Midbrain (tissue), 1 donor: ENCODE data around the gene RPAP3.
"Not testable (repeated sequence)": the region's sequence is repeated elsewhere in the genome, so short reads cannot be mapped to it uniquely, and the experiment has no call there.

ENCODE experiments used
- DNase-seq: peaks from one replicate; lab custom pipeline; 2025; lab: John Stamatoyannopoulos, UW

Gene RPAP3

DNA sequence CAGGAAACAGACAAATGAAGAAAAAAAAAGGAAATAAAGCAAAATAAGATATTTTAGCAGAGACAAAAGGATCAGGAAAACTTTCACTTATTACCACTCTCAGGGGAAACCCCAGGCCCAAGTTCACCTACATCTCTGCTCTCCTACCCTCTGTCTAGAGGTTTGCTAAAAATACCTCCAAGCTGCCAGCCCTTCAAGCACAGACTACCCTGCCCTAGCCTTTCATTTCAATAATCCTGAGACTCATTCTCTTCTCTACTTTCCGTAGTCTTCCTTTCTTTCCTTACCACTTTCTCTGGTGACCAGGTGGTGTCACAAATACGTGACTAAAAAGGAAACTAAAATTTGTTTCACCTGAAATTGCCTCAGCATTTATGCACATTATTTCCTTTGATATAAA is 33.8 kb downstream of the RPAP3 start:
- no peak for DNase-seq

DNA sequence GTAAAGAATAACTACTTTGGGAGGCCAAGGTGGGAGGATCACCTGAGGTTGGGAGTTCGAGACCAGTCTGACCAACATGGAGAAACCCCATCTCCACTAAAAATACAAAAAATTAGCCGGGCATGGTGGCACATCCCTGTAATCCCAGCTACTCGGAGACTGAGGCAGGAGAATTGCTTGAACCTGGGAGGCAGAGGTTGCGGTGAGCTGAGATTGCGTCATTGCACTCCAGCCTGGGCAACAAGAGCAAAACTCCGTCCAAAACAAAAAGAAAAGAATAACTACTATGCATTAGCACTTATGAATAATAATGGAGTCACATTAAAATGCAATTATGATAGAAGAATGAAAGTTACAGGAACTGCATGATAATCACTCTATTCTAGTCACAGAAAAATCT is 37.9 kb downstream of the RPAP3 start:
- DNase-seq = not testable (repeated sequence)

DNA sequence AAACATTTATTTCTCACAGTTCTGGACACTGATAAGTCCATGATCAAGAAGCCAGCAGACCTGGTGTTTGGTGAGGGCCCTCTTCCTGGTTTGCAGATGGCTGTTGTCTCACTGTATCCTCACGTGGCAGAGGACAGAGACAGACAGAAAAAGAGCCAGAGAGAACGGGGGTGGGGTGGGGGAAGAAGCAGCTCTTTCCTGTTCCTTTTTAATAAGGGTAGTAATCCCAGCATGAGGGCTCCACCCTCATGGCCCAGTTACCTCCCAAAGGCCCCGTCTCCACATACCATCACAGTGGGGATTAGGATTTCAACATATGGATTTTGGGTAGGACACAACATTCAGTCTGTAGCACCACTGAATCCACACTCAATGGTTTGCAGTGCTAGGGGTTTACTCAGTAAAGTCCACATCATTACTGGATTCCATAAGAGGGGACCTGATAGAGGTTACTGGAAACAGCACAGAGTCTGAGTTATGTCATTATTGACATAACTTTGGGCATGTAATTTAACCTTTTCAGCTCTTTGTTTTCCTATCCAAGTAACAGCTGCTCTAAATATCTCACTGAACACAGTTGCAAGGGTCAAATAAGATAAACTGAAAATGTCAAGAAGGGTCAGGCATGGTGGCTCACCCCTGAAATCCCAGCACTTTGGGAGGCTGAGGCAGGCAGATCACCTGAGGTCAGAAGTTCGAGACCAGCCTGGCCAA is 53.2 kb downstream of the RPAP3 start:
- no peak for DNase-seq

GRCh38 chr12:47651368-47652254 is 54.2 kb downstream of the RPAP3 start:
- DNase-seq = peak; percentile 84

GRCh38 chr12:47650469-47650868 is 55.4 kb downstream of the RPAP3 start:
- DNase-seq = no peak

GRCh38 chr12:47649381-47649780 is 56.4 kb downstream of the RPAP3 start:
- DNase-seq = no peak

DNA sequence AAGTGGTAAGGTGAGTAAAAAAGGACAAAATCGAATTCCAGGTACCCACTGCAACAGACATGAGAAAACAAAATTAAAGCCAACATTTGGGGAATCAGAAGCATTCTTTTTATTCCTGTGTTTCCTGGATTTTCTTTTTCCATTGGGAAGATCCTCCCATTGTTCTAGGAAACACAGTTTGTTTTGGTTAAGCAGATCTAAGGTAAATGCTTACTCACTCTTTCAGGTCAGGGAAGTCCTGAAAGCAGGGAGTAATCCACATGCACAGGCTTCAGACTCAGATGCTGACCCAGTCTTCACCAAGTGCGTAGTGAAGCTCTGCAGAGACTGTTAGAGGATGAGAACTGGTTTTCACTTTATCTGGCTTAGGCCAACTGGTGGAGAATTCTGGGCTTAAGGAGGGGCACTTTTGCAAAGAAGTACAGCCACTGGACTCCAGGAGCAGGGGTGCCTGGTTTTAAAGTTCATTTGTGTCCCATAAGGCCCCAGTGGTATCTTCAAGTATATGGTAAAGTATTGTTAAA is 57.7 kb downstream of the RPAP3 start:
- DNase-seq = no peak

- DNase-seq = not testable (repeated sequence)
Observed at GRCh38 chr12:47642310-47642709, 63.5 kb downstream of the RPAP3 start.

DNA sequence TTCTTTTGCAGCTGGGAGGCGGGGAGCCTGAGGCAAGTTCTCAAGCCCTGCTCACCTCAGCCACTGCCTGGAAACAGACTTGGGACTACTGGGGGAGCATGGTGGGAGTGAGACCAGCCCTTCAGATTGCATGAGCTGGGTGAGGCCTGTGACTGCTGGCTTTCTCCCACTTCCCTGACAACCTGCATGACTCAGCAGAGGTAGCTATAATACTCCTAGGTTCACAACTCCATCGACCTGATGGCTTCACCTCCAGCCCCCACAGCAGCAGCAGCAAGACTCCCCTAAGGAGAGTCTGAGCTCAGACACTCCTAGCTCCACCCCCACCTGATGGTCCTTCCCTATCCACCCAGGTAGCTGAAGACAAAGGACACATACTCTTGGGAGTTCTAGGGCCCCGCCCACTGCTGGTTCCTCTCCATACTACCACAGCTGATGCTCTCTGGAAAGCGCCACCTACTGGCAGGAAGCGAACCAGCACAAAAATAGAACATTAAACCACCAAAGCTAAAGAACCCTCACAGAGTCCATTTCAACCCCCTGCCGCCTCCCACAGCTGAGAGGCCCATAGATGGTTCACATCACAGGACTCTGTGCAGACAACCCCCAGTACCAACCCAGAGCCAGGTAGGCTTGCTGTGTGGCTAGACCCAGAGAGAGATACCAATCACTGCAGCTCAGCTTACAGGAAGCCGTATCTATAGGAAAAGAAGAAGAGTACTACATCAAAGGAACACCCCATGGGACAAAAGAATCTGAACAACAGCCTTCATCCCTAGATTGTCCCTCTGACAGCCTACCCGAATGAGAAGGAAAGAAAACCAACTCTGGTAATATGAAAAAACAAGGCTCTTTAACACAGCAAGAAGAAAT is 68.7 kb downstream of the RPAP3 start:
- no peak for DNase-seq

DNA sequence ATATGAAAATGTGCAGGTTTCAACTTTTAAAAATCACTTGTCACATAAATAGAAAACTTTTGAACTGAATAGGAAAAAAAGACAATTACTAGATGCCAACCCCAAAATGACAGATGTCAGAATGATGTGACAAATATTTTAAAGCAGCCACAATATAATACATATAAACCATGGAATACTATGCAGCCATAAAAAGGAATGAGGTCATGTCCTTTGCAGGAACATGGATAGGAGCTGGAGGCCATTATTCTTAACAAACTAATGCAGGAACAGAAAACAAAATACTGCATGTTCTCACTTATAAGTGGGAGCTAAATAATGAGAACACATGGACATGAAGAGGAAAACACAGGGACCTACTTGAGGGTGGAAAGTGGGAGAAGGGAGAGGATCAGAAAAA is 70.1 kb downstream of the RPAP3 start:
- DNase-seq = not testable (repeated sequence)

- DNase-seq = no peak
Observed at GRCh38 chr12:47634127-47634526, 71.7 kb downstream of the RPAP3 start.

- no peak for DNase-seq
Observed at GRCh38 chr12:47621960-47622359, 83.9 kb downstream of the RPAP3 start.

DNA sequence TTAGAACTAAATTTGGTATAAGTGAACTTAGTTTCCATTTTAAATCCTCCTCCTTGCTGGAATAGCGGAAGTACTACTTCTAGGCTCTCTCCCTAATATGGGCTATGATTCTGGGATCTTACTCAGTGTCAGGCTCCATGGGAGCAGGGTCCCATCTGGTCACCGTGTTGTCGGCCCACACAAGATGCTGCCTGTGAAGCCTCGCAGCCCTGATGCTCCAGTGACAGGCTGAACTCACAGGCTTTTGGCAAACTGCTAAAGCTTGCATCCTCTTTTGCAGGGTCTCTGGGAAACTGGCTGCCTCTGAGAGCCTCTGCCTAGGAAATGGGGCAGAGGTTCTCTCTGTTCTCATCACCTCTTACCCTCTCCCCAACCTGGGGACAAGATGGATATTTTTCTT is 88.4 kb downstream of the RPAP3 start:
- DNase-seq = no peak

DNA sequence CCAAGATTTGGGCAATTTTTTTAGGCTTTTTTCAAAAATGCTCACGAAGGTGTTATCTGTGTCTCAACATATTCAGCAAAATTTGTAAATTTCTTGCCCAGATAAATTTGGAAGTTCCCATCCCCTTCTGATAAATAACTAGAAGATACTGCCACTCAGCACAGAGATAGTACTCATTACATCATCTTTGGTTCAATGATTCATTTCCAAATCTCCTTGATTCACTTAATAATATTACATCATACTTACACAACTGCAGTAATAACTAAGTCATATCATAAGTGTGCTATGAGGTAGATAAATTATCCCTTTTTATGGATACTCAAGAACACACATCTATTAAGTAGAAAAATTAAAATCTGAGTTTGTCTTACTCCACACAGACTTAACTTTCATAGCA is 89.4 kb downstream of the RPAP3 start:
- no peak for DNase-seq

- DNase-seq = no peak
Observed at GRCh38 chr12:47615711-47616110, 90.1 kb downstream of the RPAP3 start.

- DNase-seq = no peak
Observed at GRCh38 chr12:47614521-47614920, 91.3 kb downstream of the RPAP3 start.

DNA sequence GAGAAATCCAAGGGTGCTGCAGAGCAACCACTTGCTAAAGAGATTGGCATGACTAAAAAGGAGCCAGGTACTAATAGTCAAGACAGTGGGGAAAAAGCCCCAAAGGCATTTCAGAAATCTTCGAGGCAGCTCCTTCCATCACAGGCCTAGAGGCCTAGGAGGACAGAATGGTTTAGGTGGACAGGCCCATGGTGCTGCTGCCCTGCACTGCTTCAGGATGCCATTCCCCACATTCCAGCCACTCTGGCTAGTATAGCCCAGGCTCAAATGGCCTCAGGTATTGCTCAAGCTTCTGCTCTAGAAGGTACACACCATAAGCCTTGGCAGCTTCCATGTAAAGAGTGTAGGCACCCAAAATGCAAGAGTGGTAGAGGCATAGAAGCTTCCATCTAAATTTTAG is 92.9 kb downstream of the RPAP3 start:
- DNase-seq = no peak

DNA sequence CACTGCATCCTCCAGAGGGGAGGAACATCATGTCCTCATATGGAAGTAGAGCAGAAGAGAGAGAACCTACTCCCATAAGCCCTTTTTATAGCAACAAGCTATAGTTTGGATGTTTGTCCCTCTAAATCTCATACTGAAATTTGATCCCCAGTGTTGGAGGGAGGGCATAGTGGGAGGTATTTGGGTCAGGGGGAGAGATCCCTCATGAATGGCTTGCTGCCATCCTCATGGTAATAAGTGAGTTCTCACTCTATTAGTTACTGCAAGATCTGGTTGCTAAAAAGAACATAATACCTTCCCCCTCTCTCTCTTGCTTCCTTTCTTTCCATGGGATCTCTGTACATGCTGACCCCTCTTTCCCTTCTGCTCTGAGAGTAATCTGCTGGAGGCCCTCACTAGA is 93.9 kb downstream of the RPAP3 start:
- DNase-seq = no peak
